NCI-H187 (cell line): ENCODE measurements around the gene IDH2.
A peak's percentile ranks its signal among the peaks of the same experiment; 100 is the strongest.
"Not testable (repeated sequence)": the region's sequence is repeated elsewhere in the genome, so short reads cannot be mapped to it uniquely, and the experiment has no call there.

Experiments used
- DNase-seq, 2 experiments: peaks; one replicate each; lab custom pipeline; 2025; lab: John Stamatoyannopoulos, UW

Gene IDH2

GRCh38 chr15:90101969-90102890, at the start of gene IDH2:
Gene IDH2 (minus strand): TSS chr15:90102468. CDS start chr15:90102390, 78 bp downstream.
- DNase-seq, result peak; percentile 17 to 81

DNA sequence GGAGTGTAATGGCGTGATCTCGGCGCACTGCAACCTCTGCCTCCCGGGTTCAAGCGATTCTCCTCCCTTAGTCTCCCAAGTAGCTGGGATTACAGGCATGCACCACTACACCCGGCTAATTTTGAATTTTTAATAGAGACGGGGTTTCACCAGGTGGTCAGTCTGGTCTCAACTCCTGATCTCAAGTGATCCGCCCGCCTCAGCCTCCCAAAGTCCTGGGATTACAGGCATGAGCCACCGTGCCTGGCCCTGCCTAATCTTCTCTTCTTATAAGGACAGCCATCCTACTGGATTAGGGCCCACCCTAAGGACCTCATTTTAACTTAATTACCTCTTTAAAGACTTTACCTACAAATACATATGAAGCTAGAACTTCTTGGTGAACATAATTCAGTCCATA, 48.3 kb upstream of the IDH2 start:
- DNase-seq, result not testable (repeated sequence)

DNA sequence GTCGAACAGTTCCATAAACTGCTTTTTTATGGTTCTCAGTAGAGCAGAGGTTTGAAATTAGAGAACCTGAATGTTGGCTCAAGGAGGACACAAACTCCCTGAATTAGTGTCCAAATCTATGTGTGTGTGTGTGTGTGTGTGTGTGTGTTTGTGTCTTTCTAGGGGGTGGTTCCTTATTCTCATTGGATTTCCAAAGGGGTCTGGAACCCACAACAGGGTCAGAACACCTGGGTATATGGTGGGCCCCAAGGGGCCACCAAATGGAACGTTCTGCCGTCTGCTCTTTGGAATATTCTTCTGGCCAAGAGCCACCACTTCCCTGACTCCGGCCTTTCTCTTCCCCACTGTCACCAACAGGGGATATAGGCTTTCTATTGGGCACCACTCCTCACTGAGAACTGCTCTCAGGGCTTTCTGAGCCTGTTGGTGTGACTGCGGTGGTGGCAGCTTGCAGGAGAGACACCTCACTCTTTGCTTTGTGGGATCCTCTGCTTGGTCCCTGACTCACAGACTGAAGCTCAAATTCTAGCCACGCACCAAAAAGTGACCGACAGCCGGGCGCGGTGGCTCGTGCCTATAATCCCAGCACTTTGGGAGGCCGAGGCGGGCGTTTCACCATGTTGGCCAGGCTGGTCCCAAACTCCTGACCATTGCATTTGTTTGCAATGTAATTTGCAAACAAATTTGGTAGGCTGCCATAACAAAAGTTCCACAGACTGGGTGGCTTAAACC, 47.5 kb upstream of the IDH2 start:
- DNase-seq, result no peak

GRCh38 chr15:90146198-90146761, 44.0 kb upstream of the IDH2 start:
- DNase-seq, result not testable (repeated sequence)

DNA sequence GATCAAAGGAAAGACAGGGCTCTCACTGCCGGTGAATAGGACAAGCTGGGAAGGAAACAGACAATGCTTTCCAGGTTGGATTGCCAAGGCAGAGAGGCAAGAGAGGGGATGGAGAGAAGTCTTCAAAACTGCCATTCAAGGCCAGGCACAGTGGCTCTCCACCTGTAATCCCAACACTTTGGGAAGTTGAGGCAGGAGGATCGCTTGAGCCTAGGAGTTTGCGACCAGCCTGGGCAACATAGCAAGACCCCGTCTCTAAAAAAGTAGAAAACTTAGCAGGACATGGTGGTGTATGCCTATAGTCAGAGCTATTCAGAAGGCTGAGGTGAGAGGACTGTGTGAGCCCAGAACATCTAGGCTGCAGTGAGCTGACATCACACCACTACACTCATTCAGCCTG, 43.5 kb upstream of the IDH2 start:
- no peak for DNase-seq

DNA sequence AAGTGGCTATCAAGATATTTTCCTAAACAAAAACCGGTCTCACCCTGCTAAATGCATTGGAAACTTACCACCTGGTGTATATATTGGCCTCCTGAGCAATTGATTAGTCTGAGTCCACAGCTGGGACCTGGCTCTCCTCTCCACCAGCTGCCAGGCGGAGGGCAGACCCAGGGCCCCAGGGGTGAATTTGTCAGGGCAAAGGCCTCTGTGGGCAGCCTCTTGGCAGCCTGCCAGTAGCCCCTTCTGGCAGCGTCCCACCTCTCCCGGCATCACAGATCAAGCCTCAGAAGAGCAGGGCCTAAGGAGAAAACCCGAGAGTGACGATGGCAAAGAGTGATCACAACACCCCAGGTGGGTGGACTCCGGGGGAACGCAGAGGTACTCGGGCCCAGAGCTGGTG, 43.0 kb upstream of the IDH2 start:
- no peak for DNase-seq

DNA sequence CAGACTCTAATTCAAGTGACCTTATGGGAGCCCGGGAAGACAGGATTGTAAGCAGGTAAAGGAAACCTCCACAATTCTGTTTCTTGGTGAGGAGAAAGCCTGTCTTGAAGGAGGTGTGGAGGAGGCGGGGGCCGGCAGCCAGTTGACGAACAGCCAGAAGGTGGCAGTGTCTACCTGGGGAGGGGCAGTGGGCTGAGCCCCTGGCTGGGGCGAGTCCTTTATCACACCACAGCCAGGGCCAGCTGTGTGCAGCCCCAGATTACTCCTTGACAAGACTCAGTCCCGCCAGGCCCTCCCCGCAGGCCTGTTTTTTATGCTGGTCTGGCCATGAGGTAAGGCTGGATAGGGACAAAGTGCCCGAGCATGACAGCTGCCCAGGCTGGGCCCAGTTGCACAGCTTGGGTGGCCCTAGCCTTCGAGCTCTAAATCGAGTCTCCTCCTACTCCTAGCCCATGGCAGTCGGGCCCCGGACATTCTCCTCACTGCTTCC, 40.9 kb upstream of the IDH2 start:
- peak in 1 of 2 experiments; percentile 34 for DNase-seq

DNA sequence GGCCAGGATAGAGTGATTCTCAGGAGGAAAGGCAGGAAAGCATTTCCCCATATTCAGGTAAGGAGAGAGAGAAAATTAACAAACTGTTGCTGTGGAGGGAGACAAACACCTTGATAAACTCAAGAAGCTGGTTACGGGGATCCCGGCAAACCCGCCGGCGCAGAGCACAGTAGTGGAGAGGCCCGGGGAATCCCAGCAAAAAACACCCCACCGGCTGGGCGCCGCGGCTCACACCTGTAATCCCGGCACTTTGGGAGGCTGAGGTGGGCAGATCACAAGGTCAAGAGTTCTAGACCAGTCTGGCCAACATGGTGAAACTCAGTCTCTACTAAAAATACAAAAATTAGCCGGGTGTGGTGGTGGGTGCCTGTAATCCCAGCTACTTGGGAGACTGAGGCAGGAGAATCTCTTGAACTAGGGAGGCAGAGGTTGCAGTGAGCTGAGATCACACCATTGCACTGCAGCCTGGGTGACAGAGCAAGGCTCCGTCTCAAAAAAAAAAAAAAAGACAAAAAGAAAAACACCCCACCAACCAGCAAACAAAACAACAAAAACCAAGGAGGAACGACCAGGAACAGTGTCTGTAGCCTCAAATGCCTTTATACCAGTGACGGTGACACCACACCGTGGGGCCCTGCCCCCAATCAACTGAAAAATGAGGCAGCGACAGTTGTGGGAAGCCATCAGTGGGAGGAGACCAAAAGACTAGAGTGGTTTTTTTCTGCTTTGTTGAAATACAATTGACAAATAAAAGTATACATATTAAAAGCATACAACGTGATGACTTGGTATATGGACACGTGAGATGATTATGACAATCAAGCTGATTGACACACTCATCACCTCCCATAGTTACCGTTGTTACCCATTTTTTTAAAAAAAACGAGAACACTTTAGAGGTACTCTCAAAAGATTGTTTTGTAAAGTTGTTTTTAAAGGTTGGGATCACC, 40.2 kb upstream of the IDH2 start:
- no peak for DNase-seq

DNA sequence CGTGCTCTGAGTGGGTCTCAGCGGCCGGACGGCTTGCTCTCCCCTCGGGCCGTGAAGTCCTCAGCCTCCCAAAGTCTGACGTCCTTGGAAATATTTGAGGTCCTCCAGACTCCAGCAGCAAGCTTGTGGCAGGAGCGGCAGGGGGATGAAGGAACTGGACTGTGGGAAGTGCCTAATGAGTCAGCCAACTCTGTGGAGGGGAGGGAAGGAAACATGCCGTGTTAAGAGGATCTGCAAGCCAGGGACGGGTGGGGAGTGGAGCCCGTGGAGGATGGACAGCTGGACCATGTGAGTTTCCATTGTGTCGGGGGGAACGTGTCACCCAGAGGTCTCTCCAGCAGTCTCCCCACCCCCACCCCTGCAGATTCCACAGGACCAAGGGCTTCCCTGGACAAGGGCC, 39.4 kb upstream of the IDH2 start:
- DNase-seq, result no peak

DNA sequence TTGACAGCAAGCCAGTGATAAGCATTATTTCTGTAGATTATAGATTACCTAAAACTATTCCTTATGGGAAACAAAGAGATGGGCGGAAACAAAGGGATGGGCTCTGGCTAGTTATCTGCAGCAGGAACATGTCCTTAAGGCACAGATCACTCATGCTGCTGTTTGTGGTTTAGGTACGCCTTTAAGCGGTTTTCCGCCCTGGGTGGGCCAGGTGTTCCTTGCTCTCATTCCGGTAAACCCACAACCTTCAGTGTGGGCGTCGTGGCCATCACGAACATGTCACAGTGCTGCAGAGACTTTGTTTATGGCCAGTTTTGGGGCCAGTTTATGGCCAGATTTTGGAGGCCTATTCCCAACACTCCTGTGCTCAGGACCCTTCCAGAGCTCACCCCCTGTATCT, 37.3 kb upstream of the IDH2 start:
- DNase-seq, result not testable (repeated sequence)

DNA sequence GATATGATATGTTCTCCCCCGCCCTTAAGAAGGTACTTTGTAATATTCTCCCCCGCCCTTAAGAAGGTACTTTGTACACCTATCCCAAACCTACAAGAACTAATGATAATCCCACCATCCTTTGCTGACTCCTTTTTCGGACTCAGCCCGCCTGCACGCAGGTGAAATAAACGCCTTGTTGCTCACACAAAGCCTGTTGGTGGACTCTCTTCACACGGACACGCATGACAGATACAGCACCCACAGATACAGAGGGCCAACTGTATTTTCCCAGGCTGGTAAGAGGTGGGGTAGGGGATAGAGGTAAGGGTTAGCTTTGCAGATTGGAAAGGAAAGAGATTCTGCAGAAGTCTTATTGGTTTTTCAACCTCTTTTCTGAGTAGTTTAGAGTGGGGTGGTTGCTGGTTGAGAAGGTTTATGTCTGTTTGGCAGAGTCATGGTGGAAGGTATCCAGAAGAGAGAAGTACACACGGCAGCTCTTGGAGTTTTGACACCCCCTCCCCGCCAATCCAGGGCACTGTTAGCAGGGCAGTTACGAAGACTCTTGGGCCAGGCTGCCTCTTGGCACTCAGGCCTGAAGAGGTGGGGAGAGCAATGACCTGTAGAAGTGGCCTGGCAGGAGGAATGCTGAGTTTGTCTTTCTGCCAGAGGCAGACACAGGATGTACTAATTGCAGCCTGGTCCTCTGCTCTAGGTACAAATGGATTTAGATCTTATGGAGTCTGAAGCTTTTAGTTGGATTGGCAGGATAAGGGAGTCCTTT, 36.0 kb upstream of the IDH2 start:
- DNase-seq, result no peak

DNA sequence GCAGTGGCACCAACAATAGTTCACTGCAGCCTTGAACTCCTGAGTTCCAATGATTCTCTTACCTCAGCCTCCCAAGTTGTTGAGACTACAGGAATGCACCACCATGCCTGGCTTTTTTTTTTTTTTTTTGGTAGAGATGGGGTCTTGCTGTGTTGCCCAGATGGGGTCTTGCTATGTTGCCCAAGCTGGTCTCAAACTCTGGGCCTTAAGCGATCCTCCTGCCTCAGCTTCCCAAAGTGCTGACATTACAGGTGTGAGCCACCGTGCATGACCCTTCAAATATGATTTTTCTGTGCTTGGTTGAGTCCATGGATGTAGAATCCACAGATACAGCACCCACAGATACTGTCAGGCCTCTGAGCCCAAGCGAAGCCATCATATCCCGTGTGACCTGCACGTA, 30.2 kb upstream of the IDH2 start:
- no peak for DNase-seq

DNA sequence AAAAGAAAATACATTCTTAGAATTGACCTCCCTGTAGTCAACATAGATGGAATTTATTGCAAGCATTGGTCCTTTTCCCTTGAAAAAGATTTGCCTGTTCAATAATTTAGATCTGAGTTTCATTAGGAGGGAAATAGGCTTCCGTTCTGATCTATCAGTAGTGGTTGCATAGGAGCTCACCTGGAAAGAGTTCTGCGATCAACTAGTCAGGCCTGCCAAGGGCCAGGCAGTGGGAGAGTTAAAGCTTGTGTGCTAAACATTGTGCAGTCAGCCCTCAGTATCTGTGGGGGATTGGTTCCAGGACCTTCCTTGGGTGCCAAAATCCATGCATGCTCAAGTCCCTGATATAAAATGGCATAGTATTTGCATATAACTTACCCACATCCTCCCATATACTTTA, 29.6 kb upstream of the IDH2 start:
- DNase-seq, result no peak

GRCh38 chr15:90130291-90130690, 28.0 kb upstream of the IDH2 start:
- DNase-seq, result no peak

DNA sequence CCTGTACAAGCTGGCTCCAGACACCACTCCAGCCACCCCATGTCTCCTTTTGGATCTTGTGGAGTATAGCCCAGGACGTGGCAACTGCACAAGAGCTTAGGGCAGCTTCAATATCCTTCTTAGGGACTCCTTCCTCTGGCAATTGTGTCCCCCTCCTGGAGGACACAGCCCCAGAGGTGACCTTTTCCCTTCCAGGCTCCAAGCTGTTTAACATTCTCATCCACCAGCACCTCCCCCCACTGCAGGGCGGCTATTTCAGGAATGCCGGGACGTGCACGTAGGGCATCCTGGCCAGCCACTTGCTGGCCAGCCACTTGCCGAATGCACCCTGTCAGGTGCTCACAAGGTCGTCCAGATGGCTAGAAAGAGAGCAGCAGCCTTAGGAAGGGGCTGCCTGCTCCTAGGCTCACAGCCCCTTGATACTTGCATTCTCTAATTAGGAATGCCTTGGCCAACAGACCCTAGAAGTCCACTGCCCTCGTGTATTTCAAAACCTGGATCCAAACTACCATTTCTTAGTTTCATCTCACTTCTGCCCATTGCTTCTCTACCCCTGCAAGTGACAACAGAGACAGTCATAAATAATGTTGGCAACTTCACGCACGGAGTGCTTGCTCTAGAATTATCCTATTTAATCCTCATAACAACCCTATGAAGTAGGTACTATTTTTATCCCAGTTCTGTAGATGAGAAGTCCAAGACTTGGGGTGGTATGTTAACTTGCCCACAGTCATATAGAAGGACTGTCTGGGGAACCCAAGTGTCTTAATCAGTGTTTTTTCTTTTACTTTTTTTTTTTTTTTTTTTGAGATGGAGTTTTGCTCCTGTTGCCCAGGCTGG, 24.5 kb upstream of the IDH2 start:
- DNase-seq, result no peak

- no peak for DNase-seq
Observed at GRCh38 chr15:90126022-90126421, 23.8 kb upstream of the IDH2 start.

- no peak for DNase-seq
Observed at GRCh38 chr15:90124507-90124906, 22.2 kb upstream of the IDH2 start.

DNA sequence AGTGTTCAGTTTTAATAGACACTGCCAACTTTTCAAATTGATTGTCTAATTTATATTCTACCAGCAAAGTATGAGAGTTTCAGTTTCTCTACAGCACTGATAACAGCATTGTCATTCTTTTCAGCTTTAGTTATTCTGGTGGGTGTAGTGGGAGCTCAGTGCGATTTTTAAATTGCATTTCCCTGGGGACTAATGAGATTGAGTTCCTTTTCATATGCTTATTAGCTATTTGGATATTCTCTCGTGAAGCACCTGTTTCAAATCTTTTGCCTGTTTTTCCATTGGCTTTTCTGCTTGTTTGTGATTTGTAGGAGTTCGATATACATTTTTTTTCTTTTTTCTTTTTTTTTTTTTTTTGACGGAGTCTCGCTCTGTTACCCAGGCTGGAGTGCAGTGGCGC, 18.8 kb upstream of the IDH2 start:
- no peak for DNase-seq

- DNase-seq, result no peak
Observed at GRCh38 chr15:90119367-90119766, 17.1 kb upstream of the IDH2 start.

DNA sequence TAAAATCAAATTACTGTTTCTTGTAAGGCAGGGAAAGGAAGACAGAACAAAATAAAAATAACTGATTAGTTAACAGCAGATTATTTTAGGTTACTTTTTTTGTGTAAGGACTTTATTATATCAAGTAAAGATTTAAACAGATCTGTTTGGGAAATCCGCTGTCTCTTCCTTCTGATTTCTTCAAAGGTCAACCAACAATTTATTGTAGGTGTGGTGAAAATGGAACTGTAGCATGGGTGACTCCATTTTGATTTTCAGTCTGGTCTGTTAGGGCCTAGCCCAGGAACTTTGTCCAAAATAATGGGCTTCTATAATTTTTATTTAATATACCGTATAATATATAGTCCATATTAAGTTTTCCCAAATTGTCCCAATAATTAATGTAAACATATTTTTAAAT, 13.5 kb upstream of the IDH2 start:
- DNase-seq, result no peak
